ENCODE measurements around the gene LHCGR.

GRCh38 chr2:48756289-48756688 is 765 bp upstream of the LHCGR start:
- no peak for TF ChIP-seq MAX (IDR thresholded peaks at IDR 0.05; ENCODE audit: low read depth, low read length)
- TF ChIP-seq POLR2A (IDR thresholded peaks at IDR 0.05; ENCODE audit: extremely low read depth, insufficient read length), result no peak
- TF ChIP-seq CTCF (IDR thresholded peaks at IDR 0.05; ENCODE audit: low read depth, low read length), result no peak
- no peak for TF ChIP-seq MYC (IDR thresholded peaks at IDR 0.05; ENCODE audit: low read depth, low read length)

Measured in NB4 (cell line).